D721Med (cell line): ENCODE data around the gene THOC5.

Experiments used
- DNase-seq: peaks from one replicate; pipeline ENCODE4 v3.0.0; 2011; ENCODE audit warnings: low spot score; ENCODE audit not compliant: insufficient read length
- FAIRE-seq: peaks from 2 replicates; lab custom pipeline; 2011; peaks lifted over from hg19 to GRCh38; lab: Jason Lieb, UNC
- TF ChIP-seq, protein P1 (sequence below): IDR thresholded peaks from 2 replicates; pipeline ENCODE4 v1.5.1; 2012; ENCODE audit warnings: mild to moderate bottlenecking, control low read depth; ENCODE audit not compliant: insufficient read depth; ENCODE audit errors: missing control alignments

Gene THOC5

DNA sequence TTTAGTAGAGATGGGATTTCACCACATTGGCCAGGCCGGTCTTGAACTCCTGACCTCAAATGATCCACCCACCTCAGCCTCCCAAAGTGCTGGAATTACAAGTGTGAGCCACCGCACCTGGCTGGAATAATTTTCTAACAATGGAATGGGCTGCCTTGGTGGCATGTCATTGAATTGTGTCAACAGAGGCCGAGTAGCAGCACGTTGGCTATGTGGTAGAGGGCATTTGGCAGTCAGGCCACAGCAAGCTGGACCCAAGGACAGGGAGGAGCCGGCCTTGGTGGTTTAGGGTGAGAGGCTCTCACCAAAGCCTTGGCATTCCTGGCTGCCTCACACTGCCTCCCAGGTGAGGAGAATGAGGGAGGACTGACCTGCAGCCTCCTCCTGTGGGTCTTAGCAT is 31.4 kb upstream of the THOC5 start:
- no peak for FAIRE-seq
- TF ChIP-seq, protein P1, sequence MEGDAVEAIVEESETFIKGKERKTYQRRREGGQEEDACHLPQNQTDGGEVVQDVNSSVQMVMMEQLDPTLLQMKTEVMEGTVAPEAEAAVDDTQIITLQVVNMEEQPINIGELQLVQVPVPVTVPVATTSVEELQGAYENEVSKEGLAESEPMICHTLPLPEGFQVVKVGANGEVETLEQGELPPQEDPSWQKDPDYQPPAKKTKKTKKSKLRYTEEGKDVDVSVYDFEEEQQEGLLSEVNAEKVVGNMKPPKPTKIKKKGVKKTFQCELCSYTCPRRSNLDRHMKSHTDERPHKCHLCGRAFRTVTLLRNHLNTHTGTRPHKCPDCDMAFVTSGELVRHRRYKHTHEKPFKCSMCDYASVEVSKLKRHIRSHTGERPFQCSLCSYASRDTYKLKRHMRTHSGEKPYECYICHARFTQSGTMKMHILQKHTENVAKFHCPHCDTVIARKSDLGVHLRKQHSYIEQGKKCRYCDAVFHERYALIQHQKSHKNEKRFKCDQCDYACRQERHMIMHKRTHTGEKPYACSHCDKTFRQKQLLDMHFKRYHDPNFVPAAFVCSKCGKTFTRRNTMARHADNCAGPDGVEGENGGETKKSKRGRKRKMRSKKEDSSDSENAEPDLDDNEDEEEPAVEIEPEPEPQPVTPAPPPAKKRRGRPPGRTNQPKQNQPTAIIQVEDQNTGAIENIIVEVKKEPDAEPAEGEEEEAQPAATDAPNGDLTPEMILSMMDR, result no peak
- DNase-seq, result no peak

DNA sequence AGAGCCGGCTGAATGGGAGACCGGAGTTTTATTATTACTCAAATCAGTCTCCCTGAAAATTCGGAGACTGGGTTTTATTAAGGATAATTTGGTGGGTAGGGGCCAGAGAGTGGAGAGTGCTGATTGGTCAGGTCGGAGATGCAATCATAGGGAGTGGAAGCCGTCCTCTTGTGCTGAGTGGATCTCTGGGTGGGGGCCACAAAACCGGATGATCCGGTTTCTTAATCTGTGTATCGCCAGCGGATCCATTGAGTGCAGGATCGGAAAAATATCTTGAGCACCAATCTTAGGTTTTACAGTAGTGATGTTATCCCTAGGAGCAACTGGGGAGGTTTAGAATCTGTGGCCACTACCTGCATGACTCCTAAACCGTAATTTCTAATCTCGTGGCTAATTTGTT is 28.2 kb upstream of the THOC5 start:
- TF ChIP-seq, protein P1, result no peak
- DNase-seq (no peak), FAIRE-seq (no peak)

DNA sequence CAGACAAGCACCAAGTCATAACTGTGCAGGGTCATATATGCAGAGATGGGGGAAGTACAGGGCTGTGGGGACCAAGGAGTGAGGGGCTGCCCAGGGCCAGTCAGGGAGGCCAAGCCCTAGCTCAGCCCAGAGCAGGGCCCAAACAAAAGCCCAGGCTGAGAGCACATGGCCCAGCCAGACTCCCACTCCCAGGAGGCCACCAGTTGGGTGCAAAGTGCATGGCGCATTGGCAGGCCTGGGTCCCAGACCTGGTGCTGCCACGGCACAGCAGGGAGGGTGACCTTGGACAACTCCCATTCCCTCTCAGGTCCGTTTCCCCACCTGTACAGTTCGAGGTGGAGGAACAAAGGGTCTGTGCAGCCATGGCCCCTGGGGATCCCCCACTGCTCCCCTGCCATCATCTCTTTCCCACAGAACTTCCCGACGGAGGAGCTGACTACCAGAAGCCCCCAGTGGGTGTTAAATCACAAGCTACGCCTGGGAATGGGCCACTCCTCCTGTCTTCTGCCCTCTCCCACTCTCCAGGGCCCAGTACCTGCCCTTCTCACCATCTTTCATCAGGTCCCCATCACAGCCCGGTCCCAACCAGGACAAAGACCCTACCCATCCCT is 26.7 kb upstream of the THOC5 start:
- FAIRE-seq (no peak), DNase-seq (no peak)

DNA sequence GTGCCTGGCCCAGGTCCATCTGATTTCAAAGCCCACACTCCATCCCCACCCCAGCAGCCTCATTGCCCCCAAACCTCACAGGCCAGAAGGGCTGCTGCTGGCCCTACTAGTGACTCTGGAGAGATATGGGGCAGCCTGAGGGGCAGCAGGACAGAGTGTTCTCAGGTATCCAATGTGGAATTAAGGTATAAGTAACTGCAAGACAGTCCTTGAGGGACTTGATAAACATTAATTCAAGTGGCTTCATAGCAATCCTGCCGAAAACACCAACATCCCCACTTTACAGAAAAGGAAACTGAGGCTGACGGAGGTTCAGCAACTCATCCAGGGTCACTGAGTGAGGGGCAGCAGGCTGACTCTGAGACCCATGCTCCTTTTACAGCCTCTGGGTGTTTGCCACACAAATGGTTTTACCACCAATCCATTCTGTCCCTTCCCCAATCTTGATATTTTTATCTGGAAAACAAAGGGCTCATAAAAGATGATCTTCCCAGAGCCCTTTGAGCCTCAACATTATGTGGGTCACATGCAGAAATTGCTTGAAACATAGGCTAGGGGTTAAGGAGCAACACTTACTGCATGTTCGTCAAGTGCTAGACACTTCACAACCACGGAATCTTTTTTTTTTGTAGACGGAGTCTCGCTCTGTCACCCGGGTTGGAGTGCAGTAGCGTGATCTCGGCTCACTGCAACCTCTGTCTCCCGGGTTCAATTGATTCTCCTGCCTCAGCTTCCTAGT is 25.1 kb upstream of the THOC5 start:
- TF ChIP-seq, protein P1, result no peak

More for the DNA sequence above, 26.7 kb upstream of the THOC5 start:
- TF ChIP-seq, protein P1, result no peak

DNA sequence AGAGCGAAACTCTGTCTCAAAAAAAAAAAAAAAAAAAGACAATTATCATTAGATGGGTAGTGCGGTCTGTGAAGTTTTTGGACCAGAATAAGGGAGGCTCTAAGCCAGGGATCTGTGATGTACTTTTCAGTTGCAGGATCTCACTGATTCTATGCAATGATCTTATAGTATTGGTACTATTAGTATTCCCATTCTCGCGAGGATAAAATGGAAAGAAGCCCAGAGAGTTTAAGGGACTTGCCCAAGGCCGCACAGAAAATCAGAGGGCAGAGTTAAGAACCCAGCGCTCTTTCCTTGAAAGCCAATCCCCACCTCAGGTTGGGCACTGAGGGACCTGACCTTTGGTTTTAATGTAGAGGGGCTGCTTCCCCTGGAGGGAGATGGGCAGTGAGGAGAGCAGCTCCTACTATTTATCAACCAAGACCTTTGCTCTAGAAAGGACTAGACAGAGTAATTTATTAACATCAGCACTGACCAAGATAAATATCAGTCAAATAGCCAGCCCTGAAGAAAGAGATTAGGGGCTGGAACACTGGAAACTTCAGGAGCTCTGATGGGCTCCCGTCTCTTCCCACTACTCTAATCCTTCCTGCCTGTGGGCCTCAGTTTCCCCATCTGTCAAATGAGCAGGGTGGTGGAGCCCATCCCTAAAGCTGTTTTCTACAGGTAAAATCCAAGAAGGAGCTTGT is 21.3 kb upstream of the THOC5 start:
- TF ChIP-seq, protein P1, result no peak
- no peak for FAIRE-seq
- no peak for DNase-seq

More for the DNA sequence above, 25.1 kb upstream of the THOC5 start:
- DNase-seq (no peak), FAIRE-seq (no peak)

DNA sequence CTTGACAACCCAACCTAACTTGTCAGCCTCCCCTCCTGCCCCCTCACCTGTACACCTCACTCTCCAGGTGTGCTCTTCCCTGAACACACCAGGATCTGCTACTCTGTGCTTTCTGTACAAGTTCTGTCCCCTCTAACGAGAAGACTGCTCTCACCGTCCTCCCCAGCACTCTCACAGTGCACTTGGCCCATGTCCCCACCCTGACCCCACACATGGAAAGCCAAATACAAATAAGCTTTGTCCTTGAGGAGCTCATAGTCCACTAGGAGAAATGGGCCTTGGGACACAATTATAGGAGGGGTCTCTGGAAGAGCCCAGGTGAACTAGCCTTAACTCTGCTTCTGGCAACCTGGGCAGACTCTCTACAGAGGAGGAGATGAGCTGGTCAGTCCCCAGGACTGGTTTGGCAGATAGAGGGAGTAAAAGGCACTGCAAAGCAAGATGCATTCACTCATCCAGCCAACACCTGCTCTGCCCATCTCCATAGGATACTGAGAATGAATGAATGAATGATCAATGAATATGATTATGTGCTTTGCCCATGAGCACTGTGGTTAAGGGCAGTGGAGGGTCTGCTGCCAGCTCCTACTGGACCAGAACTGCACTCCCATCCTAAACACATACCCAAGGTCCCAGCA is 17.5 kb upstream of the THOC5 start:
- TF ChIP-seq, protein P1, result no peak
- FAIRE-seq (no peak), DNase-seq (no peak)
